Epithelial cell of esophagus (primary cell): ENCODE measurements around the gene CFAP57.

Source experiments
- DNase-seq: peaks from one replicate; pipeline ENCODE4 v3.0.0; 2010; ENCODE audit warnings: low read depth
- H3K4me3 ChIP-seq: 2 replicates; pipeline ENCODE4 v1.5.1; 2011; ENCODE audit warnings: mild to moderate bottlenecking, low read length, control low read depth
- TF ChIP-seq, protein P1 (sequence below): IDR thresholded peaks from 2 replicates; pipeline ENCODE4 v1.5.1; 2011; ENCODE audit warnings: low read depth, mild to moderate bottlenecking, low read length, control low read depth, inconsistent platforms; ENCODE audit not compliant: insufficient read depth; ENCODE audit errors: missing control alignments

The CFAP57 gene

DNA sequence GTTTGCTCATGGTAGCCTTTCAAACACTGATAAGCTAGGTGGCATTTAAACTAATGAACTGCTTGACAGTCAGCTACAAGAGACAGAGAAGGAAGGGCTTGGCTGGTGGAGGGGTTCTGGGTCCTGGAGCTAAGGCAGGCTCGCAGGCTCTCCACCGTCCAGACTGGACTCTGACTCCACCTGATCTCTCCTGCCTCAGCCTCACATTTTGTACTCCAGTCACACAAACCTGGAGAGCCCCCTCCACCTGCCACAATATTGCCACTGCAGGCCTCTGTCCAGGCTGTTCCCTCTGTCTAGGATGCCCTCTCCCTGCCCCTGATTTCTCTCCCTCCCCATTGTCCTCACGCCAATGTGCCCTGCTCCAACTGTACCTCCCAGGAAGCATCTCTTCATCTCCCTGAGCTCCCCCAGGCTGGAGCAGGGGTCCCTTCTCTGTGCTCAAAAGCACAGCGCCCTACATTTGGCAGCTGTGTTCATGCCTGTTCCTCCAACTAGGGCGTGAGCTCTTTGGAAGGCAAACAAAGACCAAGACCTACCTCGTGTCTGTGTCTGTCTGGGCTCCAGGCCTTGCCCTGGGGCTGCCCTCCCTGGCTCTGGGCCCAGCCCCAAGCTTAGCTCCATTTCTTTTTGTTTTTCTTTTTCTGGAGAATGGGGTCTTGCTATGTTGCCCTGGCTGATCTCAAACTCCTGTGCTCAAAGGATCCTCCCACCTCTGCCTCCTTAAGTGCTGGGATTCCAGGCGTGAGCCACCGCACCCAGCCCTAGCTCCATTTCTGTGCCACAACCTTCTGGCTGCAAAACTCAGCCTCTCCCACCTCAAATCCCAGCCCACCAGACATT lies 131.6 kb downstream of the CFAP57 start:
- no peak for DNase-seq
- TF ChIP-seq, protein P1, sequence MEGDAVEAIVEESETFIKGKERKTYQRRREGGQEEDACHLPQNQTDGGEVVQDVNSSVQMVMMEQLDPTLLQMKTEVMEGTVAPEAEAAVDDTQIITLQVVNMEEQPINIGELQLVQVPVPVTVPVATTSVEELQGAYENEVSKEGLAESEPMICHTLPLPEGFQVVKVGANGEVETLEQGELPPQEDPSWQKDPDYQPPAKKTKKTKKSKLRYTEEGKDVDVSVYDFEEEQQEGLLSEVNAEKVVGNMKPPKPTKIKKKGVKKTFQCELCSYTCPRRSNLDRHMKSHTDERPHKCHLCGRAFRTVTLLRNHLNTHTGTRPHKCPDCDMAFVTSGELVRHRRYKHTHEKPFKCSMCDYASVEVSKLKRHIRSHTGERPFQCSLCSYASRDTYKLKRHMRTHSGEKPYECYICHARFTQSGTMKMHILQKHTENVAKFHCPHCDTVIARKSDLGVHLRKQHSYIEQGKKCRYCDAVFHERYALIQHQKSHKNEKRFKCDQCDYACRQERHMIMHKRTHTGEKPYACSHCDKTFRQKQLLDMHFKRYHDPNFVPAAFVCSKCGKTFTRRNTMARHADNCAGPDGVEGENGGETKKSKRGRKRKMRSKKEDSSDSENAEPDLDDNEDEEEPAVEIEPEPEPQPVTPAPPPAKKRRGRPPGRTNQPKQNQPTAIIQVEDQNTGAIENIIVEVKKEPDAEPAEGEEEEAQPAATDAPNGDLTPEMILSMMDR: no peak
- H3K4me3 ChIP-seq: no peak overlapping the region
